DMS53 treated with DMSO at 0.1 percent for 48 hours (cell line): Measurements from ENCODE around the gene C5orf24.
"Not testable (repeated sequence)": the region's sequence is repeated elsewhere in the genome, so short reads cannot be mapped to it uniquely, and the experiment has no call there.

Source experiments
- DNase-seq: peaks from one replicate; lab custom pipeline; 2025; ENCODE audit not compliant: unreplicated experiment; lab: John Stamatoyannopoulos, UW

Gene C5orf24

GRCh38 chr5:134856465-134856864 lies 10.7 kb downstream of the C5orf24 start:
- not testable (repeated sequence) for DNase-seq

- no peak for DNase-seq
Measured at GRCh38 chr5:134857401-134857800, 11.6 kb downstream of the C5orf24 start.

- no peak for DNase-seq
Measured at GRCh38 chr5:134864707-134865106, 18.9 kb downstream of the C5orf24 start.

GRCh38 chr5:134873494-134873893 lies 27.7 kb downstream of the C5orf24 start:
- DNase-seq = no peak

- peak; percentile 75 for DNase-seq
Measured at GRCh38 chr5:134873987-134874830, 28.4 kb downstream of the C5orf24 start, which contains the start of gene TXNDC15. Gene TXNDC15, plus strand, starts transcription at chr5:134874371. Its CDS starts 57 bp downstream, at chr5:134874428.

GRCh38 chr5:134874831-134875655 lies 29.3 kb downstream of the C5orf24 start:
- peak; percentile 42 for DNase-seq

GRCh38 chr5:134877159-134877558 lies 31.4 kb downstream of the C5orf24 start:
- DNase-seq = no peak

- no peak for DNase-seq
Measured at GRCh38 chr5:134878403-134878802, 32.6 kb downstream of the C5orf24 start.

- DNase-seq = no peak
Measured at GRCh38 chr5:134879456-134879855, 33.7 kb downstream of the C5orf24 start.

GRCh38 chr5:134880937-134881336 lies 35.2 kb downstream of the C5orf24 start:
- DNase-seq = not testable (repeated sequence)

GRCh38 chr5:134881711-134882110 lies 35.9 kb downstream of the C5orf24 start:
- not testable (repeated sequence) for DNase-seq

- no peak for DNase-seq
Measured at GRCh38 chr5:134887593-134888159, 41.9 kb downstream of the C5orf24 start.

- DNase-seq = no peak
Measured at GRCh38 chr5:134889335-134889734, 43.6 kb downstream of the C5orf24 start.

- DNase-seq = no peak
Measured at GRCh38 chr5:134891473-134891872, 45.7 kb downstream of the C5orf24 start.

- no peak for DNase-seq
Measured at GRCh38 chr5:134892282-134892681, 46.5 kb downstream of the C5orf24 start.

GRCh38 chr5:134892926-134893325 lies 47.2 kb downstream of the C5orf24 start:
- no peak for DNase-seq

- no peak for DNase-seq
Measured at GRCh38 chr5:134893748-134894505, 48.2 kb downstream of the C5orf24 start.

GRCh38 chr5:134902071-134902801 lies 56.5 kb downstream of the C5orf24 start:
- DNase-seq = no peak

GRCh38 chr5:134904610-134905245 lies 59.0 kb downstream of the C5orf24 start, which contains the start of gene PCBD2:
Gene PCBD2, plus strand, starts transcription at chr5:134905131. Its CDS starts 9 bp downstream, at chr5:134905140.
- peak; percentile 90 for DNase-seq
